Memory B cell (primary cell): ENCODE results near the gene CREB3L2.
"Not testable (repeated sequence)": the region's sequence is repeated elsewhere in the genome, so short reads cannot be mapped to it uniquely, and the experiment has no call there.

Experiments
- ATAC-seq: fragments of 150-1000 bp; cut with Tn5 transposase; 2 replicates; pipeline ENCODE4 v1.10.0; 2021; ENCODE audit warnings: low read depth, mild to moderate bottlenecking, moderate library complexity
- DNase-seq, 2 donors: peaks; one replicate each; pipeline ENCODE4 v3.0.0; 2022; ENCODE audit warnings: low spot score in 2 of 2
- H3K27ac Mint-ChIP-seq: one replicate; pipeline ENCODE4 v1.8.0; 2022; ENCODE audit warnings: mild to moderate bottlenecking, moderate library complexity, mixed read lengths
- H3K27me3 Mint-ChIP-seq: one replicate; pipeline ENCODE4 v1.8.0; 2022; ENCODE audit warnings: mixed read lengths
- H3K36me3 Mint-ChIP-seq: one replicate; pipeline ENCODE4 v1.8.0; 2022; ENCODE audit warnings: mild to moderate bottlenecking, mixed read lengths
- H3K4me1 Mint-ChIP-seq: one replicate; pipeline ENCODE4 v1.8.0; 2022; ENCODE audit warnings: mixed read lengths
- H3K4me3 Mint-ChIP-seq: one replicate; pipeline ENCODE4 v1.8.0; 2022; ENCODE audit warnings: mild to moderate bottlenecking, moderate library complexity, mixed read lengths
- H3K9me3 Mint-ChIP-seq: one replicate; pipeline ENCODE4 v1.8.0; 2022; ENCODE audit warnings: mixed read lengths

CREB3L2 gene

DNA sequence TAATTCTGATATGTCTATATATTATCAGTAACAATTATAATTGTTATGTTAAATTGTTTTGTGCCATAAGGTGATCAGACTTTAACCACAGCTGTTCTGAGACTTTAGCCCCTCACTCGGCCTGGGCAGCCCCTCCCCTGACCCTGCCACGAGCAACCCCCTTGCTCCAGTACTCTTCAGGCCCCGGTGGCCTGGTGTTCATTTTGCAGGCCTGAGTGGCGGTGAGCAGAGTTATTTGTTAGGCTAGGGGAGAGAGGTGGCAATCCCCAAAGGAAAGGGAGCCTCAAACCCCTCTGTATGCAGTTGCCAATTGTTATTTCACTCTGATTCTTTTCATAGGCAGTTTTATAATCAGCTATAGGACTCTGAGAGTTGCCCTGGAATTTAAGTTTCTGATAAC lies 22.9 kb upstream of the CREB3L2 start:
- DNase-seq (no peak), ATAC-seq (no peak)
- Mint-ChIP-seq H3K27me3 (peaks cover 2% of the 10 kb centered on the region), H3K4me1 (peaks cover 15% of the 10 kb centered on the region), H3K4me3 (no peak overlapping the region), H3K36me3 (peaks cover 3% of the 10 kb centered on the region), H3K9me3 (peaks cover 3% of the 10 kb centered on the region), H3K27ac (no peak overlapping the region)

DNA sequence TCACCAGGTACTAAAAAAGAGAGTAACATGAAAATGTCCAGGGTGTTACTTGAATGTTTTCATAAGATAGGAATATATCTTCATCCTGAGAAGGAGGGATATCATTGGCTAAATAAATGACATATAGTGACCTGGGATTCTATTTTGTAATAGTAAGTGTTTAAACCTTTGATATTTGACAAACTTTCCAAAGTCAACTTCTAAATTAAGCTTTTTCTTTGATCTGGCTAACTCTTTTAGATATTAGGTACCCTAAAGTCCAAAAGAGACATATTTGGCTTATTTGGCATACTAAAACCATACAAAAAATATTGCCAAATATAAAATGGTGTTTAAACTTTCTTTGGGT lies 22.4 kb upstream of the CREB3L2 start:
- ATAC-seq, result no peak
- Mint-ChIP-seq H3K4me3 (no peak overlapping the region), H3K27me3 (peaks cover 2% of the 10 kb centered on the region), H3K9me3 (peaks cover 3% of the 10 kb centered on the region), H3K4me1 (peaks cover 15% of the 10 kb centered on the region), H3K36me3 (peaks cover 3% of the 10 kb centered on the region), H3K27ac (no peak overlapping the region)
- DNase-seq, result no peak

DNA sequence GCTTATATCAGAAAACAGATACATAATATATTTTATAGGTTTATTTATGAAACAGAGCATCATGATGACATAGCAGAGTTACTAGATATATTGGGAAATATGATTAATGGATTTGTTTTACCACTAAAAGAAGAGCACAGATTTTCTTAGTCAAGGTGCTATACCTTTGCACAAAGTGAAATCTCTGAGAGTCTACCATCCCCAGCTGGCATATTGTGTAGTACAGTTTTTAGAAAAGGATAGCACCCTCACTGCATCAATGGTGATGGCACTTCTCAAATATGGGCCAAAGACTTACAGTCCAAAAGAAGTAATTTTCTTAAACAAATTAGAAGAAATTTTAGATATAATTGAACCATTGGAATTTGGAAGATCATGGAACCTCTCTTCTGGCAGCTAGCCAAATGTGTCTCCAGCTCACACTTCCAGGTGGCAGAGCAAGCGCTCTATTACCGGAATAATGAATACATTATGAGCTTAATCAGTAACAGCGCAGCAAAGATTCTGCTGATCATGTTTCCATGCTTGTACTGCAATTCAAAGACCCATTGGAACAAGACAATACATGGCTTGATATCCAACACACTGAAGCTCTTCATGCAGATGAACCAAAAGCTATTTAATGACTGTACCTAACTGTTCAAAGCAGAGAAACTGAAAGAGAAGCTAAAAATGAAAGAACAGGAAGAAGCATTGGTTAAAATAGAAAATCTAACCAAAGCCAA lies 21.9 kb upstream of the CREB3L2 start:
- peaks cover 11% of the 10 kb centered on the region for H3K4me1 Mint-ChIP-seq
- peaks cover 3% of the 10 kb centered on the region for H3K9me3 Mint-ChIP-seq
- ATAC-seq (peak; percentile 35), DNase-seq (no peak)
- H3K4me3 Mint-ChIP-seq, result no peak overlapping the region
- peaks cover 2% of the 10 kb centered on the region for H3K27me3 Mint-ChIP-seq
- peaks cover 3% of the 10 kb centered on the region for H3K36me3 Mint-ChIP-seq
- H3K27ac Mint-ChIP-seq, result no peak overlapping the region

DNA sequence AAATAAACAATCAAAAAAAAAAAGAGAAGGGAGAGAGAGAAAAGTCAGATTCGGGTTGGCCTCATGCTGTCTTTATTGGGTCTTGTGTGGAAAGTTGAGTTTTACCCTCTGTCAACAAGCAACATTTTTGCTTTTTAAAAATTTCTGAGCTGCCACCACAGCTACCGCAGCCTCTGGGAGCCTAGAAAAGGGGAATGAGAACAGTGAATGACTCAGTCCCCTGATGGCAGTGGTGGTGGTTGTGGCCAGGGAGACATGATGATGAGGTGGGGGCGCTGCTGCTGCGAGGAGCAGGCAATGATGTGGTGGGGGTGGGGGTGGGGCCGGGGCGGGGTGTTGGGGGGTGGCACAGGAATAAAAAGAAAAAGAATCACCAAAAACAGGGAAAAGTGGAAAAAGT lies 20.0 kb upstream of the CREB3L2 start:
- Mint-ChIP-seq H3K27ac (no peak overlapping the region), H3K4me1 (peaks cover 7% of the 10 kb centered on the region), H3K27me3 (peaks cover 2% of the 10 kb centered on the region), H3K4me3 (no peak overlapping the region), H3K36me3 (peaks cover 3% of the 10 kb centered on the region), H3K9me3 (peaks cover 3% of the 10 kb centered on the region)
- DNase-seq (no peak), ATAC-seq (no peak)

DNA sequence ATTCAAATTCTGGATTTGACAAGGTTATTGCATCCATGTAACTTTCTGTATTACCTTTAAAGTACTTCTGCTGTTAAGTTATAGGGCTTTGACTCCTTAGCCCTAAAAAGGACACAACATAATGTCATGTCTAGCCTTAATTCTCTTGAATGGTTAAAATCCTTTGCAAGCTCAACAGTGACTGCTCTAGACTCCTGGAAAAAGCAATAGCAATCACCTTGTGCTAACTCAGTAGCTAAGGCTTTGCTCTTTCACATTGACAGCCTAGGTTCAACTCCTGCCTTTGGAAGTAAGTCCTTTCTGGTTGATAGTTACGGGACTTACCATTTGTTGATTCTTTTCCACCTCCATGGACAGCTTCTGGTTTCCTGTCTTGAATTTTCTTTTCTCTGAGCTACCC lies 16.1 kb upstream of the CREB3L2 start:
- no peak overlapping the region for H3K27ac Mint-ChIP-seq
- peaks cover 2% of the 10 kb centered on the region for H3K27me3 Mint-ChIP-seq
- H3K36me3 Mint-ChIP-seq, result no peaks in the 10 kb centered on the region
- no peaks in the 10 kb centered on the region for H3K4me1 Mint-ChIP-seq
- DNase-seq, result no peak
- H3K9me3 Mint-ChIP-seq, result no peaks in the 10 kb centered on the region
- no peak overlapping the region for H3K4me3 Mint-ChIP-seq
- no peak for ATAC-seq

DNA sequence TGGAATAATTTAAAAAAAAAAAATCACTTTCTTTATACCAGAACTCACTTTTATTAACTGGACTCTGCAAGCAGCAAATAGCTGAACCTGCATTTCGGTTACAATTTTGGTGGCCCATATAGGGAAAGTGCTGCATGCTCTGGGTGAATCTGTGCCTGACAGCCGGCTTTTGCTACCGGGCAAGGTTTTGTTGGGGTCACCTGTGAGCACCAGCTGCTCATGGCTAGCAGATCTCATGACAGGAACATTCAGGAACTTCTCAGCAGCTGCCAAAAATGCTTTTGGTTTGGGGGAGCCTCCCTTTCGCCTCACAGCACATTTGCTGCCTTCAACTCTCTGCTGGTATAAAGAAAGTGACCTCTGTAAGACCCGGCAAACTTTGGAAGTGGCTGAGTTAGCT lies 13.2 kb upstream of the CREB3L2 start:
- no peak for ATAC-seq
- Mint-ChIP-seq H3K4me3 (no peak overlapping the region), H3K27me3 (peaks cover under 1% of the 10 kb centered on the region), H3K9me3 (no peaks in the 10 kb centered on the region), H3K27ac (no peak overlapping the region), H3K4me1 (no peaks in the 10 kb centered on the region), H3K36me3 (no peaks in the 10 kb centered on the region)
- DNase-seq, result no peak

DNA sequence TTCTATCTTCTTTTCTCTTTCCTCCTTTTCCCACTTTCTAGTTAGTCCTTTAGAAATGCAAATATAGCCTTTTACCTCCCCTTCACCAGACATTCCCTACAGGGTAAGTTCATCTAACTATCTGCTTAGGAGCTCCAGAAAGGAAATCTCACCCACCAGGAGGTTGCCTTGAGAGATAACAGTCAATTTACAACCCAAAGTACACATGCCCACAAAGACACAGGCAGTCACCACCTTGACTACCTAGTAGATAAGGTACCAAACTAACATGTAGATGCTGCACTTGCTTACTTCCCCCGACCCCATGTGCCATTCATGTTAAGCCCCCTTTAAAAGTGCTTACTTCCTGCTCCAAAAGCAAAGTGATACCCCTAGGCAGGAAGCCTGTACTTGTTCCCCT lies 12.8 kb upstream of the CREB3L2 start:
- Mint-ChIP-seq H3K36me3 (no peaks in the 10 kb centered on the region), H3K9me3 (no peaks in the 10 kb centered on the region), H3K4me3 (no peak overlapping the region), H3K4me1 (no peaks in the 10 kb centered on the region), H3K27ac (no peak overlapping the region), H3K27me3 (peaks cover under 1% of the 10 kb centered on the region)
- ATAC-seq, result no peak
- DNase-seq, result no peak

DNA sequence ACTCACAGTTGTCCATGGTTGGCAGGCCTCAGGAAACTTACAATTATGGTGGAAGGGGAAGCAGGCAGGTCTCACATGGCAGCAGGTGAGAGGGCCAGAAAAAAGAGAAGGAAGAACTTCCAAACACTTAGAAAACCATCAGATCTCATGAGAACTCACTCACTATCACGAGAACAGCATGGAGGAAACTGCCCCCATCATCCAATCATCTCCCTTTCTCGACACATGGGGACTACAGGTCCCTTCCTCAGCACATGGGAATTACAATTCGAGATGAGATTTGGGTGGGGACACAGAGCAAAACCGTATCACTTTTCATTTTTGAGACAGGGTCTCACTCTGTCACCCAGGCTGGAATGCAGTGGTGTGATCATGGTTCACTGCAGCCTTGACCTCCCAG lies 12.3 kb upstream of the CREB3L2 start:
- not testable (repeated sequence) for H3K4me3 Mint-ChIP-seq, H3K4me1 Mint-ChIP-seq, H3K9me3 Mint-ChIP-seq, DNase-seq, H3K27me3 Mint-ChIP-seq, ATAC-seq, H3K36me3 Mint-ChIP-seq, H3K27ac Mint-ChIP-seq

DNA sequence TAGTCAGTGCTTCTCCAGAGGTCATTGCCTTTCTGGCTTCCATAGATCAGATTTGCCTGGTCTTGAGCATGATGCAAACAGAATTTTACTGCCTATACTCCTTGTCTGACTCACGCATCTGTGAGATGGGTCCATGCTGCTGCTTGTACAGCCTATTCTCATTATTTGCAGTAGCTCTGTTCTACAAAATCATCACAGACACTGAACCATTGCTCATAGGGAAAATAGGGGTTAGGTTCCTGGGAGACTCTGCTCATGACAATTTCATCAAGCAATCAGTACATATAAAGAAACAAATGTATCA lies 7.4 kb upstream of the CREB3L2 start:
- no peak overlapping the region for H3K27ac Mint-ChIP-seq
- DNase-seq, result no peak
- peaks cover 2% of the 10 kb centered on the region for H3K27me3 Mint-ChIP-seq
- ATAC-seq, result no peak
- no peak overlapping the region for H3K4me3 Mint-ChIP-seq
- no peaks in the 10 kb centered on the region for H3K36me3 Mint-ChIP-seq
- no peaks in the 10 kb centered on the region for H3K9me3 Mint-ChIP-seq
- H3K4me1 Mint-ChIP-seq, result peaks cover 5% of the 10 kb centered on the region

DNA sequence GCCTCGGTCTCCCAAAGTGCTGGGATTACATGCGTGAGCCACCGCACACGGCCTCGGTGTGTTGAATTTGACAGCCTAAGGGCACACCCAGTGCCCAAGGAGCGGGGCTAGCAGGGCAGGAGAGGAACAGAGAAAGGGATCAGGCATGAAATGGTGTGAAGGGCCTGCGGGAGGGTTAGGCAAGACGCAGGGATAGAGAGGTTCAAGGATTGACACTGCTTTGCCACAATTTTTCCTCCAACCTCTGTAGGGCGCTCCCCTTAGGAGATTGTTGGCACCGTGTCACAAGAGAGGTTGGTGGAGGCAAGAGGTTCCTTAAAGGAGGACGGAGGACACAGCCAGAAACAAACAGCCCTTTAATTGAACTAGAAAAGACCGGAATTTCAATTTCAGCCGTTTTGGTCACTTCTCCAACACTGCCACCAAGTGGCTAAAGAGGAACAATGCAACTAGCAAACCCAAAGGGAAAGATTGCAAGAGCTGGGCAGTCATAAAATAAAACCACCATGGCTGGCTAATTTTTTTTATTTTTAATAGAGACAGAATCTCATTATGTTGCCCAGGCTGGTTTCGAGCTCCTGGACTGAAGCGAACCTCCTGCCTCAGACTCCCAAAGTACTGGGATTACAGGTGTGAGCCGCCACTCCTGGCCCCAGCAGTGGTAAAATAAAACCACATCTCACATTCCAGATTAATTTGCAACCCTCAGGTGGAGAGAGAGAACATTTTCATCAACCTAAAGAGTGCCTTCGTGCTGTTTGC lies 6.9 kb upstream of the CREB3L2 start:
- H3K9me3 Mint-ChIP-seq, result no peaks in the 10 kb centered on the region
- peaks cover 2% of the 10 kb centered on the region for H3K27me3 Mint-ChIP-seq
- DNase-seq (peak; percentile 47 to 50), ATAC-seq (peak; percentile 26)
- no peak overlapping the region for H3K4me3 Mint-ChIP-seq
- H3K36me3 Mint-ChIP-seq, result no peaks in the 10 kb centered on the region
- peaks cover 5% of the 10 kb centered on the region for H3K4me1 Mint-ChIP-seq
- H3K27ac Mint-ChIP-seq, result peak overlapping the region; percentile 76

DNA sequence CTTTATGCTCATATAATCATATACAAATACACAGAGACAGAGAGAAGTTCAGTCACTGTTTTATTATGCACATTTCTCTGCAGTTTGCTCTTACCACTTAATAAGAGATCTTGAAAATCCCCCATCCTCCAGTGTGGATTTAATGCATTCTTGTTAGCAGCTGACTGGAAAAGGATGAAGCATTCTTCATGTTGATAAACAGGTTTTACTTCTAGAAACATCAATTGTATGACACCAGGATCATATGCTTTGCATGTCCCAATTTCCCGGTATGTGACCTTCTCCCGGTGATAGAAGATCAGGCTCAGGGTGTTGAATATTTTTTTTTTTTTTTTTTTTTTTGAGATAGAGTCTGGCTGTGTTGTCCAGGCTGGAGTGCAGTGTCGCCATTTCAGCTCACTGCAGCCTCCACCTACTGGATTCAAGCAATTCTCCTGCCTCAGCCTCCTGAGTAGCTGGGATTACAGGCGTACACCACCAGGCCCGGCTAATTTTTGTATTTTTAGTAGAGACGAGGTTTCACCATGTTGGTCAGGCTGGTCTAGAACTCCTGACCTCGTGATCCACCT lies 6.2 kb upstream of the CREB3L2 start:
- H3K9me3 Mint-ChIP-seq, result no peaks in the 10 kb centered on the region
- ATAC-seq, result no peak
- peaks cover 7% of the 10 kb centered on the region for H3K4me1 Mint-ChIP-seq
- H3K27me3 Mint-ChIP-seq, result peaks cover 2% of the 10 kb centered on the region
- no peak for DNase-seq
- no peaks in the 10 kb centered on the region for H3K36me3 Mint-ChIP-seq
- no peak overlapping the region for H3K4me3 Mint-ChIP-seq
- H3K27ac Mint-ChIP-seq, result peak overlapping the region; percentile 76

DNA sequence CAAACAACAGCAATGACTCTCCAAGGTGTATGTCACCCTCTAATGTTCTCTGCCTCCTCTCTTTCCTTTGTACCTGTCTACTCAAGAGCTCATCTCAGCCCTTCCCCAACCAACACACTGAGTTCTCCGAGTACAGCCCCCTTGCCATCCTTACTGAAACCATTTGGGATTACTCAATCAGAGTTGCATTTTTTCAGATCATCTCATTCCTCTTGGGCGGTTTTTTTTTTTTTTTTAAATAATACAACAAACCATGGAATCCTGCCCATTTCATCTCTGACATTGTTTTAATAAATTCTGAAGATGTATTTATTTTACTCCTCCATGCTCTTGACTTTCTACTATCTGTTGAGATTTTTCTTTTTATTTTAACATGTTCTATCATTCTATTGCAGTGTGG lies 4.2 kb upstream of the CREB3L2 start:
- Mint-ChIP-seq H3K4me1 (peaks cover 15% of the 10 kb centered on the region), H3K4me3 (no peak overlapping the region), H3K27me3 (peaks cover 2% of the 10 kb centered on the region), H3K9me3 (no peaks in the 10 kb centered on the region), H3K36me3 (no peaks in the 10 kb centered on the region), H3K27ac (no peak overlapping the region)
- ATAC-seq (no peak), DNase-seq (no peak)

DNA sequence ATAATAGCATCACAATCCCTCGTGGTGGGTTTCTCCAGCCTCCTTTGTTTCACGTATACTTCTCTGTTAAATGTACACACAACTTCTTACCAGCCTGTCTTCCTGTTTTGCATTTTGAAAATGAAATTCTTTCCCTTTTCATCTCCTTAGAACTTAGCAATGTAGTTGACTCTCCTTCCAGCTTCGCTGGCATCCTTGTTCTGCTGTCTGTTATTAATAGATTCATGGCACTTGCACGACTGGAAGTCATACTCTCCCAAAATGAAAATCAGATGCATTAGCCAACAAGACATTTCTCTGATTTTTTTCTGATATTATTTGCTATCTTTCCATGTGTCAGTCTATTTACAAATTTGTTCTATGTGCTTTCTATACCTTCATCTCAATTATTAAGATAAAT lies 3.0 kb upstream of the CREB3L2 start:
- DNase-seq (no peak), ATAC-seq (no peak)
- H3K4me3 Mint-ChIP-seq, result no peak overlapping the region
- peaks cover 2% of the 10 kb centered on the region for H3K27me3 Mint-ChIP-seq
- H3K36me3 Mint-ChIP-seq, result no peaks in the 10 kb centered on the region
- H3K27ac Mint-ChIP-seq, result no peak overlapping the region
- H3K4me1 Mint-ChIP-seq, result peaks cover 18% of the 10 kb centered on the region
- no peaks in the 10 kb centered on the region for H3K9me3 Mint-ChIP-seq

DNA sequence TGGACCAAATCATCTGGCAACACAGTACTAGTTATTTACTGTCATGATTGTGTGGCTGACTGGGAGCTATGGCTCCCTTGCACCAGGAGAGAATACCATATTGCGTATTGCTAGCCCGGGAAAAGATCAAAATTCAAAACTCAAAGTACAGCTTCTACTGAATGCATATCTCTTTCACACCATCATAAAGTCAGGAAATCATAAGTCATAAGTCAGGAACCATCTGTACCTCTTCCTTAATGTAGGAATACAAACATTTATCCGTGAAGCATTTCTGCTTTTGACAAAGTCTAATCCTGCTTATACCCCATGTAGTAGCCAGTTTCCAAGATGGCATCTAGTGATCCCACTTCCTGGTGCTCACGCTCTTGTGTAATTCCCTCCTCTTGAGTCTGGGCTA lies 2.2 kb upstream of the CREB3L2 start:
- H3K4me1 Mint-ChIP-seq, result peaks cover 20% of the 10 kb centered on the region
- no peak overlapping the region for H3K4me3 Mint-ChIP-seq
- no peaks in the 10 kb centered on the region for H3K36me3 Mint-ChIP-seq
- H3K27me3 Mint-ChIP-seq, result no peaks in the 10 kb centered on the region
- ATAC-seq (no peak), DNase-seq (no peak)
- H3K27ac Mint-ChIP-seq, result peak overlapping the region; percentile 12
- no peaks in the 10 kb centered on the region for H3K9me3 Mint-ChIP-seq

DNA sequence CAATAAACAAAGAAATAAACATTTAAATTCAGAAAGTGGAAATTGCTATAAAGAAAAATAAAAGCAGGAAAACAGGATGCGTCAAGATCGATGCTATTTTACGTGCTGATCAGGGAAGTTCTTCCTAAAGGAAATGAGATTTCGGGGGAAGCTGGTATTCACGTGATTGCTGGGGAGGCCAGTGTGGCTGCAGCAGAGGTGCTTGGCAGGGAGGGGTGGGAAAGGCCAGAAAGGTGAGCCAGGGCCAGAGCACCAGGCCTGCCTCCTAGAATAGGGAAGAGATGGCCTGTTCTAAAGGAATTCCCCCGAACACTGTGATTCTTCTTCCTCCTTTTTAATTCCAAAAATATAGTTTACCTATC lies 923 bp upstream of the CREB3L2 start:
- Mint-ChIP-seq H3K4me1 (peaks cover 15% of the 10 kb centered on the region), H3K27ac (peak overlapping the region; percentile 51), H3K4me3 (no peak overlapping the region), H3K9me3 (no peaks in the 10 kb centered on the region), H3K36me3 (no peaks in the 10 kb centered on the region), H3K27me3 (no peaks in the 10 kb centered on the region)
- no peak for ATAC-seq
- DNase-seq, result no peak
